Activated B cell treated with CpG ODN at 0.5 μM for 24 hours (primary cell): Measurements from ENCODE around the gene GRIK3. TPM values are rescaled to one million over a fixed set of nuclear protein-coding genes. Genes with fewer than 3 reads are reported as not detected.

ENCODE experiments used
- ATAC-seq: fragments of 200-7000 bp; cut with Tn5 transposase; one replicate; pipeline ENCODE4 v1.10.0; 2021; ENCODE audit warnings: low read depth, mild to moderate bottlenecking, moderate library complexity
- CTCF ChIA-PET: fragments of 350-600 bp; sonication (Branson Sonifier 250); formaldehyde crosslinking; loops from one replicate; lab custom pipeline; 2021; ENCODE audit warnings: antibody characterized with exemption; lab: Charles Lee
- POLR2A ChIA-PET: fragments of 350-600 bp; sonication (Branson Sonifier 250); formaldehyde crosslinking; loops from one replicate; lab custom pipeline; 2021; ENCODE audit warnings: antibody characterized with exemption; lab: Charles Lee
- DNase-seq: peaks from one replicate; pipeline ENCODE4 v3.0.0; 2022
- H3K27ac Mint-ChIP-seq: one replicate; pipeline ENCODE4 v1.8.0; 2020; ENCODE audit warnings: mixed read lengths
- H3K27me3 Mint-ChIP-seq: one replicate; pipeline ENCODE4 v1.8.0; 2021; ENCODE audit warnings: mixed read lengths
- H3K36me3 Mint-ChIP-seq: one replicate; pipeline ENCODE4 v1.8.0; 2021; ENCODE audit warnings: low read depth, mixed read lengths
- H3K4me1 Mint-ChIP-seq: one replicate; pipeline ENCODE4 v1.8.0; 2021; ENCODE audit warnings: mixed read lengths
- H3K4me3 Mint-ChIP-seq: one replicate; pipeline ENCODE4 v1.8.0; 2020; ENCODE audit warnings: mild to moderate bottlenecking, mixed read lengths
- H3K9me3 Mint-ChIP-seq: one replicate; pipeline ENCODE4 v1.8.0; 2020; ENCODE audit warnings: mixed read lengths
- intact Hi-C: fragments of 100-400 bp; cut with micrococcal nuclease; formaldehyde crosslinking; loops from one replicate; pipeline ENCODE4 v1.15.1; 2024
- total RNA-seq: library from RNA; stranded (reverse); gene quantifications from 2 replicates; pipeline ENCODE4 v1.2.3, GENCODE V29; 2022
- TF ChIP-seq, protein P1 (sequence below): fragments of 200-600 bp; IDR thresholded peaks from one replicate; pipeline ENCODE4 v1.8.0; 2022; ENCODE audit warnings: antibody characterized with exemption, mild to moderate bottlenecking

Gene GRIK3
- total RNA-seq, 1 donor from 2014 or later, result 0.35 TPM

- no peaks in the 10 kb centered on the region for H3K4me1 Mint-ChIP-seq
Measured at GRCh38 chr1:36787312-36787913, 246.9 kb downstream of the GRIK3 start.

GRCh38 chr1:36786425-36786824 lies 247.9 kb downstream of the GRIK3 start:
- ChIA-PET CTCF (no interaction called here), POLR2A (no interaction called here)
- peaks cover 31% of the 10 kb centered on the region for H3K27me3 Mint-ChIP-seq
- no peak overlapping the region for H3K4me3 Mint-ChIP-seq
- no peak for DNase-seq
- ATAC-seq, result no peak
- TF ChIP-seq, protein P1, sequence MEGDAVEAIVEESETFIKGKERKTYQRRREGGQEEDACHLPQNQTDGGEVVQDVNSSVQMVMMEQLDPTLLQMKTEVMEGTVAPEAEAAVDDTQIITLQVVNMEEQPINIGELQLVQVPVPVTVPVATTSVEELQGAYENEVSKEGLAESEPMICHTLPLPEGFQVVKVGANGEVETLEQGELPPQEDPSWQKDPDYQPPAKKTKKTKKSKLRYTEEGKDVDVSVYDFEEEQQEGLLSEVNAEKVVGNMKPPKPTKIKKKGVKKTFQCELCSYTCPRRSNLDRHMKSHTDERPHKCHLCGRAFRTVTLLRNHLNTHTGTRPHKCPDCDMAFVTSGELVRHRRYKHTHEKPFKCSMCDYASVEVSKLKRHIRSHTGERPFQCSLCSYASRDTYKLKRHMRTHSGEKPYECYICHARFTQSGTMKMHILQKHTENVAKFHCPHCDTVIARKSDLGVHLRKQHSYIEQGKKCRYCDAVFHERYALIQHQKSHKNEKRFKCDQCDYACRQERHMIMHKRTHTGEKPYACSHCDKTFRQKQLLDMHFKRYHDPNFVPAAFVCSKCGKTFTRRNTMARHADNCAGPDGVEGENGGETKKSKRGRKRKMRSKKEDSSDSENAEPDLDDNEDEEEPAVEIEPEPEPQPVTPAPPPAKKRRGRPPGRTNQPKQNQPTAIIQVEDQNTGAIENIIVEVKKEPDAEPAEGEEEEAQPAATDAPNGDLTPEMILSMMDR, result no peak
- H3K4me1 Mint-ChIP-seq, result no peaks in the 10 kb centered on the region
- intact Hi-C loops, result no loop called here
- no peak overlapping the region for H3K27ac Mint-ChIP-seq
- H3K36me3 Mint-ChIP-seq, result no peaks in the 10 kb centered on the region
- no peaks in the 10 kb centered on the region for H3K9me3 Mint-ChIP-seq

More at GRCh38 chr1:36787312-36787913, 246.9 kb downstream of the GRIK3 start:
- no peak for DNase-seq
- Mint-ChIP-seq H3K27ac (no peak overlapping the region), H3K36me3 (no peaks in the 10 kb centered on the region), H3K9me3 (no peaks in the 10 kb centered on the region), H3K4me3 (no peak overlapping the region), H3K27me3 (peaks cover 30% of the 10 kb centered on the region)
- no peak for ATAC-seq
- TF ChIP-seq, protein P1, result no peak
- intact Hi-C loops, result no loop called here
- ChIA-PET CTCF (no interaction called here), POLR2A (no interaction called here)

- Mint-ChIP-seq H3K27ac (no peak overlapping the region), H3K36me3 (no peaks in the 10 kb centered on the region), H3K9me3 (no peaks in the 10 kb centered on the region), H3K4me3 (no peak overlapping the region), H3K4me1 (no peaks in the 10 kb centered on the region), H3K27me3 (peaks cover 27% of the 10 kb centered on the region)
- ChIA-PET POLR2A (no interaction called here), CTCF (no interaction called here)
- intact Hi-C loops, result no loop called here
- DNase-seq (no peak), ATAC-seq (no peak)
- TF ChIP-seq, protein P1, result no peak
Measured at GRCh38 chr1:36784147-36784859, 250.0 kb downstream of the GRIK3 start.

GRCh38 chr1:36783475-36783874 lies 250.8 kb downstream of the GRIK3 start:
- intact Hi-C loops, result no loop called here
- POLR2A ChIA-PET, result no interaction called here
- no peaks in the 10 kb centered on the region for H3K36me3 Mint-ChIP-seq
- H3K27me3 Mint-ChIP-seq, result peaks cover 23% of the 10 kb centered on the region
- H3K9me3 Mint-ChIP-seq, result no peaks in the 10 kb centered on the region
- DNase-seq, result no peak
- TF ChIP-seq, protein P1, result no peak
- H3K27ac Mint-ChIP-seq, result no peak overlapping the region
- no peaks in the 10 kb centered on the region for H3K4me1 Mint-ChIP-seq
- no peak overlapping the region for H3K4me3 Mint-ChIP-seq
- CTCF ChIA-PET, result no interaction called here
- ATAC-seq, result no peak

- Mint-ChIP-seq H3K36me3 (no peaks in the 10 kb centered on the region), H3K27me3 (peaks cover 23% of the 10 kb centered on the region), H3K9me3 (no peaks in the 10 kb centered on the region), H3K4me3 (no peak overlapping the region), H3K27ac (no peak overlapping the region), H3K4me1 (no peaks in the 10 kb centered on the region)
- ChIA-PET CTCF (no interaction called here), POLR2A (no interaction called here)
- ATAC-seq (no peak), DNase-seq (no peak)
- intact Hi-C loops, result no loop called here
- TF ChIP-seq, protein P1, result no peak
Measured at GRCh38 chr1:36782785-36783184, 251.5 kb downstream of the GRIK3 start.
